ENCODE measurements around the gene OLIG1.

DNA sequence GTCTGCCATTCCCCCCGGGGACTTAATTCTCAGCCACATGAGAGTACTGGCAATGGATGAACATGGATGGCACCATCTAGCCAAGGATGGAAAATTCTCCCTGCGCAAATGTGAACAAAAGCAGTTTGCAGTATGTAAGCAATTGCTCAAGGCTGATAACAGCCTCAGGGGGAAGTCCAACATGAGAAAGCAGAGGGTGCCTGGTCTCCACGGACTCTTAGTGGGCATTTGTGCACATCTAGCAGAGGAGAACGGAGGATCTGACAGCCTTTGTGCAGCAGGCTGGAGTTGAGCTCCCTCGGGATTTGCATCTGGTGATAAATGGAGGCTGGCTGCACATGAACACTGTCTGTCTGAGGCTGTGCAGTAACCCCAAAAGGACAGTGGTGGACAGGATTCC is 13.9 kb upstream of the OLIG1 start:
- TF ChIP-seq, protein P1, sequence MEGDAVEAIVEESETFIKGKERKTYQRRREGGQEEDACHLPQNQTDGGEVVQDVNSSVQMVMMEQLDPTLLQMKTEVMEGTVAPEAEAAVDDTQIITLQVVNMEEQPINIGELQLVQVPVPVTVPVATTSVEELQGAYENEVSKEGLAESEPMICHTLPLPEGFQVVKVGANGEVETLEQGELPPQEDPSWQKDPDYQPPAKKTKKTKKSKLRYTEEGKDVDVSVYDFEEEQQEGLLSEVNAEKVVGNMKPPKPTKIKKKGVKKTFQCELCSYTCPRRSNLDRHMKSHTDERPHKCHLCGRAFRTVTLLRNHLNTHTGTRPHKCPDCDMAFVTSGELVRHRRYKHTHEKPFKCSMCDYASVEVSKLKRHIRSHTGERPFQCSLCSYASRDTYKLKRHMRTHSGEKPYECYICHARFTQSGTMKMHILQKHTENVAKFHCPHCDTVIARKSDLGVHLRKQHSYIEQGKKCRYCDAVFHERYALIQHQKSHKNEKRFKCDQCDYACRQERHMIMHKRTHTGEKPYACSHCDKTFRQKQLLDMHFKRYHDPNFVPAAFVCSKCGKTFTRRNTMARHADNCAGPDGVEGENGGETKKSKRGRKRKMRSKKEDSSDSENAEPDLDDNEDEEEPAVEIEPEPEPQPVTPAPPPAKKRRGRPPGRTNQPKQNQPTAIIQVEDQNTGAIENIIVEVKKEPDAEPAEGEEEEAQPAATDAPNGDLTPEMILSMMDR (conservative IDR thresholded peaks at IDR 0.05; ENCODE audit: low read length): no peak
- no peak for TF ChIP-seq EZH2phosphoT487 (IDR thresholded peaks at IDR 0.05; ENCODE audit: borderline replicate concordance, low read depth, low read length)

All from OCI-LY7 (cell line).